HEK293 (cell line): ENCODE measurements around the gene NTNG1.

Experiments
- CTCF ChIA-PET: fragments of 350-600 bp; formaldehyde crosslinking; extraction: SDS; loops from one replicate; lab custom pipeline; 2021; ENCODE audit warnings: antibody characterized with exemption; lab: Yijun Ruan, JAX
- POLR2A ChIA-PET: fragments of 300-600 bp; formaldehyde crosslinking; extraction: SDS; loops from one replicate; lab custom pipeline; 2020; ENCODE audit warnings: antibody characterized with exemption, inconsistent platforms; lab: Yijun Ruan, JAX
- H3K27ac ChIP-seq: fragments of 200-500 bp; sonication (Bioruptor generic); 2 replicates; pipeline ENCODE4 v1.5.1; 2014; ENCODE audit warnings: low read depth, low read length, control low read depth, inconsistent platforms; ENCODE audit errors: extremely low read depth
- H3K36me3 ChIP-seq, 2 experiments: fragments of 200-500 bp in 1 of 2; sonication (Bioruptor generic) in 1 of 2; 1 replicate in 1 of 2; 2 replicates in 1 of 2; pipeline ENCODE4 v1.5.1; 2014 to 2017; ENCODE audit warnings: inconsistent platforms in 2 of 2, low read length in 2 of 2; ENCODE audit not compliant: control insufficient read depth in 2 of 2, insufficient read depth in 1 of 2
- H3K4me1 ChIP-seq: fragments of 200-500 bp; sonication (Bioruptor generic); 2 replicates; pipeline ENCODE4 v1.5.1; 2014; ENCODE audit warnings: mild to moderate bottlenecking, low read length, inconsistent platforms; ENCODE audit not compliant: control insufficient read depth, insufficient read depth
- H3K4me3 ChIP-seq: 2 replicates; pipeline ENCODE4 v1.5.1; 2011; ENCODE audit warnings: low read depth, mild to moderate bottlenecking, control low read depth, low read length, moderate library complexity
- H3K9me3 ChIP-seq: fragments of 200-500 bp; sonication (Bioruptor generic); 2 replicates; pipeline ENCODE4 v1.5.1; 2014; ENCODE audit warnings: low read depth, low read length, inconsistent platforms; ENCODE audit not compliant: control insufficient read depth, insufficient read depth
- ZNF2 ChIP-seq: fragments of 450-650 bp; formaldehyde crosslinking; IDR thresholded peaks from 2 replicates; pipeline ENCODE4 v1.5.1; 2016; ENCODE audit warnings: missing biosample characterization, missing genetic modification characterization
- ZNF274 ChIP-seq, 2 experiments: fragments of 200-500 bp in 1 of 2; fragments of 450-650 bp in 1 of 2; sonication (Bioruptor generic) in 1 of 2; formaldehyde crosslinking in 1 of 2; IDR thresholded peaks; 2 replicates each; pipeline versions ENCODE4 v1.5.1 to v1.6.1; 2014 to 2016; ENCODE audit warnings: borderline replicate concordance in 1 of 2, inconsistent platforms in 1 of 2, low read length in 1 of 2, missing biosample characterization in 1 of 2, missing genetic modification characterization in 1 of 2
- ZNF292 ChIP-seq: fragments of 450-650 bp; formaldehyde crosslinking; IDR thresholded peaks from 2 replicates; pipeline ENCODE4 v1.5.1; 2016; ENCODE audit warnings: low read depth, missing biosample characterization, missing genetic modification characterization, borderline replicate concordance
- ZNF404 ChIP-seq: fragments of 450-650 bp; formaldehyde crosslinking; IDR thresholded peaks from 2 replicates; pipeline ENCODE4 v1.5.1; 2017; ENCODE audit warnings: missing biosample characterization, missing genetic modification characterization
- ZNF596 ChIP-seq: fragments of 450-650 bp; IDR thresholded peaks from 2 replicates; pipeline ENCODE4 v1.5.0; 2018; ENCODE audit warnings: missing biosample characterization, mild to moderate bottlenecking, missing genetic modification characterization, moderate library complexity
- TF ChIP-seq, protein P1 (sequence below): fragments of 450-650 bp; formaldehyde crosslinking; optimal IDR thresholded peaks from 2 replicates; pipeline ENCODE3; 2016; ENCODE audit warnings: missing biosample characterization, mild to moderate bottlenecking, missing genetic modification characterization
- TF ChIP-seq, protein P2 (sequence below): fragments of 450-650 bp; formaldehyde crosslinking; IDR thresholded peaks from 2 replicates; pipeline ENCODE4 v1.5.1; 2016; ENCODE audit warnings: missing biosample characterization, missing genetic modification characterization, borderline replicate concordance
- TF ChIP-seq, protein P3 (sequence below): fragments of 450-650 bp; formaldehyde crosslinking; IDR thresholded peaks from 2 replicates; pipeline ENCODE4 v1.5.1; 2017; ENCODE audit warnings: missing biosample characterization, missing genetic modification characterization
- TF ChIP-seq, protein P4 (sequence below): fragments of 450-650 bp; formaldehyde crosslinking; IDR thresholded peaks from 2 replicates; pipeline ENCODE4 v1.5.1; 2016; ENCODE audit warnings: missing biosample characterization, missing genetic modification characterization
- TF ChIP-seq, protein P5 (sequence below): fragments of 450-650 bp; formaldehyde crosslinking; IDR thresholded peaks from 2 replicates; pipeline ENCODE4 v1.5.1; 2017; ENCODE audit warnings: missing biosample characterization, missing genetic modification characterization
- TF ChIP-seq, protein P6 (sequence below): fragments of 450-650 bp; formaldehyde crosslinking; IDR thresholded peaks from 2 replicates; pipeline ENCODE4 v1.5.1; 2016; ENCODE audit warnings: missing biosample characterization, missing genetic modification characterization, low read depth

Gene NTNG1

DNA sequence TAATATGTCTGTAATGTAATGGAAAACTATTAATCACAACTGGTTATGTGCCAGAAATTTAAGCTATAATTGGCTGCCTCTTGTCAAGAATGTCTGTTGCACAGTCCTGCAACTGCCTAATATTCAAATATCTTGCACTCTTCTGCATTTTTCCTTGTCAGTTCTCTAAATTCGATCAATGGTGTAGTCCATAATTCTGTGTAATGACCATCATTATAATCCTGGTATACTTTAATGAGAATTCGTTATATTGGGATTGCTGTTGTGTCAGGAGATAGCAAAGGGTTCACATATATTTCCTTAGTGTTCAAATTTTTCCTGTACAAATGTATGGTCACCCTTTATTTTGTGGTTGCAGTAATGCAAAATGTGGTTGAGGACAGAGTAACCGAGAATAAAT, 4.8 kb downstream of the NTNG1 start:
- peaks cover 1% of the 10 kb centered on the region; the same call in 1 of the 2 replicates for H3K4me1 ChIP-seq
- no peak overlapping the region for H3K4me3 ChIP-seq
- ChIA-PET CTCF (interaction anchor here (2.1 kb wide), 1 partner anchor 10 kb away, joined by 9 read pairs; no protein-coding TSS in a partner anchor), POLR2A (no interaction called here)
- no peaks in the 10 kb centered on the region for H3K9me3 ChIP-seq
- TF ChIP-seq ZNF404 (no peak), ZNF2 (no peak), ZNF596 (tag by site-specific recombination) (no peak)
- TF ChIP-seq, protein P1, sequence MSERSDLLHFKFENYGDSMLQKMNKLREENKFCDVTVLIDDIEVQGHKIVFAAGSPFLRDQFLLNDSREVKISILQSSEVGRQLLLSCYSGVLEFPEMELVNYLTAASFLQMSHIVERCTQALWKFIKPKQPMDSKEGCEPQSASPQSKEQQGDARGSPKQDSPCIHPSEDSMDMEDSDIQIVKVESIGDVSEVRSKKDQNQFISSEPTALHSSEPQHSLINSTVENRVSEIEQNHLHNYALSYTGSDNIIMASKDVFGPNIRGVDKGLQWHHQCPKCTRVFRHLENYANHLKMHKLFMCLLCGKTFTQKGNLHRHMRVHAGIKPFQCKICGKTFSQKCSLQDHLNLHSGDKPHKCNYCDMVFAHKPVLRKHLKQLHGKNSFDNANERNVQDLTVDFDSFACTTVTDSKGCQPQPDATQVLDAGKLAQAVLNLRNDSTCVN (tag by site-specific recombination), result no peak
- H3K36me3 ChIP-seq, result no peaks in the 10 kb centered on the region
- H3K27ac ChIP-seq, result no peak overlapping the region

DNA sequence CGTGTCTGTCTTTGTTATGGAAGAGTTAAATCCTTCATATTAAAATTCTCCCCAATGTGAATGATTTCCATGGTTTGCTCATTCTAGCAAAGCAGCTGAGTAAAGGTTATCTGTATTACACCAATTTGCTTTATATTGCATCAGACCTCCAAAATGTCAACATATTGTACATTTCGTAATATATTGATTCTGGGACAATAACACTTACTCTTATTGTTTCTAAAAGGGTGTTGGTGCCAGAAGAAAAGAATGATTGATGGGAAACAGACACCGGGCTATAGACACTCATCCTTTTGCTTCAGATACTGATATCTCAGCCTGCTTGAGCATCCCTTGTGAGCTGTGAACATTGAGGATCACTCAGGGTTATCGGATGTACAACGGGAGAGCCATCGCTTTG, 7.0 kb downstream of the NTNG1 start:
- Histone ChIP-seq H3K36me3 (no peaks in the 10 kb centered on the region), H3K27ac (no peak overlapping the region), H3K4me1 (no peaks in the 10 kb centered on the region)
- CTCF ChIA-PET, result interaction anchor here (0.6 kb wide), 2 partner anchors 283 to 633 kb away, joined by 4 to 5 read pairs; no protein-coding TSS in a partner anchor
- TF ChIP-seq, protein P2, sequence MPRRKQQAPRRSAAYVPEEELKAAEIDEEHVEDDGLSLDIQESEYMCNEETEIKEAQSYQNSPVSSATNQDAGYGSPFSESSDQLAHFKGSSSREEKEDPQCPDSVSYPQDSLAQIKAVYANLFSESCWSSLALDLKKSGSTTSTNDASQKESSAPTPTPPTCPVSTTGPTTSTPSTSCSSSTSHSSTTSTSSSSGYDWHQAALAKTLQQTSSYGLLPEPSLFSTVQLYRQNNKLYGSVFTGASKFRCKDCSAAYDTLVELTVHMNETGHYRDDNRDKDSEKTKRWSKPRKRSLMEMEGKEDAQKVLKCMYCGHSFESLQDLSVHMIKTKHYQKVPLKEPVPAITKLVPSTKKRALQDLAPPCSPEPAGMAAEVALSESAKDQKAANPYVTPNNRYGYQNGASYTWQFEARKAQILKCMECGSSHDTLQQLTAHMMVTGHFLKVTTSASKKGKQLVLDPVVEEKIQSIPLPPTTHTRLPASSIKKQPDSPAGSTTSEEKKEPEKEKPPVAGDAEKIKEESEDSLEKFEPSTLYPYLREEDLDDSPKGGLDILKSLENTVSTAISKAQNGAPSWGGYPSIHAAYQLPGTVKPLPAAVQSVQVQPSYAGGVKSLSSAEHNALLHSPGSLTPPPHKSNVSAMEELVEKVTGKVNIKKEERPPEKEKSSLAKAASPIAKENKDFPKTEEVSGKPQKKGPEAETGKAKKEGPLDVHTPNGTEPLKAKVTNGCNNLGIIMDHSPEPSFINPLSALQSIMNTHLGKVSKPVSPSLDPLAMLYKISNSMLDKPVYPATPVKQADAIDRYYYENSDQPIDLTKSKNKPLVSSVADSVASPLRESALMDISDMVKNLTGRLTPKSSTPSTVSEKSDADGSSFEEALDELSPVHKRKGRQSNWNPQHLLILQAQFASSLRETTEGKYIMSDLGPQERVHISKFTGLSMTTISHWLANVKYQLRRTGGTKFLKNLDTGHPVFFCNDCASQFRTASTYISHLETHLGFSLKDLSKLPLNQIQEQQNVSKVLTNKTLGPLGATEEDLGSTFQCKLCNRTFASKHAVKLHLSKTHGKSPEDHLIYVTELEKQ (tag by site-specific recombination), result no peak
- TF ChIP-seq ZNF274 (IDR thresholded peaks at IDR 0.05; ENCODE audit: low read length), result no peak
- TF ChIP-seq ZNF274 (tag by site-specific recombination; IDR thresholded peaks at IDR 0.05; ENCODE audit: borderline replicate concordance), result no peak
- TF ChIP-seq ZNF292 (tag by site-specific recombination), result no peak
- TF ChIP-seq, protein P3, sequence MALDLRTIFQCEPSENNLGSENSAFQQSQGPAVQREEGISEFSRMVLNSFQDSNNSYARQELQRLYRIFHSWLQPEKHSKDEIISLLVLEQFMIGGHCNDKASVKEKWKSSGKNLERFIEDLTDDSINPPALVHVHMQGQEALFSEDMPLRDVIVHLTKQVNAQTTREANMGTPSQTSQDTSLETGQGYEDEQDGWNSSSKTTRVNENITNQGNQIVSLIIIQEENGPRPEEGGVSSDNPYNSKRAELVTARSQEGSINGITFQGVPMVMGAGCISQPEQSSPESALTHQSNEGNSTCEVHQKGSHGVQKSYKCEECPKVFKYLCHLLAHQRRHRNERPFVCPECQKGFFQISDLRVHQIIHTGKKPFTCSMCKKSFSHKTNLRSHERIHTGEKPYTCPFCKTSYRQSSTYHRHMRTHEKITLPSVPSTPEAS (tag by site-specific recombination), result no peak
- no peak for TF ChIP-seq ZNF2
- TF ChIP-seq, protein P4, sequence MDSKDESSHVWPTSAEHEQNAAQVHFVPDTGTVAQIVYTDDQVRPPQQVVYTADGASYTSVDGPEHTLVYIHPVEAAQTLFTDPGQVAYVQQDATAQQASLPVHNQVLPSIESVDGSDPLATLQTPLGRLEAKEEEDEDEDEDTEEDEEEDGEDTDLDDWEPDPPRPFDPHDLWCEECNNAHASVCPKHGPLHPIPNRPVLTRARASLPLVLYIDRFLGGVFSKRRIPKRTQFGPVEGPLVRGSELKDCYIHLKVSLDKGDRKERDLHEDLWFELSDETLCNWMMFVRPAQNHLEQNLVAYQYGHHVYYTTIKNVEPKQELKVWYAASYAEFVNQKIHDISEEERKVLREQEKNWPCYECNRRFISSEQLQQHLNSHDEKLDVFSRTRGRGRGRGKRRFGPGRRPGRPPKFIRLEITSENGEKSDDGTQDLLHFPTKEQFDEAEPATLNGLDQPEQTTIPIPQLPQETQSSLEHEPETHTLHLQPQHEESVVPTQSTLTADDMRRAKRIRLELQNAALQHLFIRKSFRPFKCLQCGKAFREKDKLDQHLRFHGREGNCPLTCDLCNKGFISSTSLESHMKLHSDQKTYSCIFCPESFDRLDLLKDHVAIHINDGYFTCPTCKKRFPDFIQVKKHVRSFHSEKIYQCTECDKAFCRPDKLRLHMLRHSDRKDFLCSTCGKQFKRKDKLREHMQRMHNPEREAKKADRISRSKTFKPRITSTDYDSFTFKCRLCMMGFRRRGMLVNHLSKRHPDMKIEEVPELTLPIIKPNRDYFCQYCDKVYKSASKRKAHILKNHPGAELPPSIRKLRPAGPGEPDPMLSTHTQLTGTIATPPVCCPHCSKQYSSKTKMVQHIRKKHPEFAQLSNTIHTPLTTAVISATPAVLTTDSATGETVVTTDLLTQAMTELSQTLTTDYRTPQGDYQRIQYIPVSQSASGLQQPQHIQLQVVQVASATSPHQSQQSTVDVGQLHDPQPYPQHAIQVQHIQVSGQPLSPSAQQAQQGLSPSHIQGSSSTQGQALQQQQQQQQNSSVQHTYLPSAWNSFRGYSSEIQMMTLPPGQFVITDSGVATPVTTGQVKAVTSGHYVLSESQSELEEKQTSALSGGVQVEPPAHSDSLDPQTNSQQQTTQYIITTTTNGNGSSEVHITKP (tag by site-specific recombination), result no peak
- TF ChIP-seq, protein P5, sequence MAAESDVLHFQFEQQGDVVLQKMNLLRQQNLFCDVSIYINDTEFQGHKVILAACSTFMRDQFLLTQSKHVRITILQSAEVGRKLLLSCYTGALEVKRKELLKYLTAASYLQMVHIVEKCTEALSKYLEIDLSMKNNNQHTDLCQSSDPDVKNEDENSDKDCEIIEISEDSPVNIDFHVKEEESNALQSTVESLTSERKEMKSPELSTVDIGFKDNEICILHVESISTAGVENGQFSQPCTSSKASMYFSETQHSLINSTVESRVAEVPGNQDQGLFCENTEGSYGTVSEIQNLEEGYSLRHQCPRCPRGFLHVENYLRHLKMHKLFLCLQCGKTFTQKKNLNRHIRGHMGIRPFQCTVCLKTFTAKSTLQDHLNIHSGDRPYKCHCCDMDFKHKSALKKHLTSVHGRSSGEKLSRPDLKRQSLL (tag by site-specific recombination), result no peak
- TF ChIP-seq, protein P6, sequence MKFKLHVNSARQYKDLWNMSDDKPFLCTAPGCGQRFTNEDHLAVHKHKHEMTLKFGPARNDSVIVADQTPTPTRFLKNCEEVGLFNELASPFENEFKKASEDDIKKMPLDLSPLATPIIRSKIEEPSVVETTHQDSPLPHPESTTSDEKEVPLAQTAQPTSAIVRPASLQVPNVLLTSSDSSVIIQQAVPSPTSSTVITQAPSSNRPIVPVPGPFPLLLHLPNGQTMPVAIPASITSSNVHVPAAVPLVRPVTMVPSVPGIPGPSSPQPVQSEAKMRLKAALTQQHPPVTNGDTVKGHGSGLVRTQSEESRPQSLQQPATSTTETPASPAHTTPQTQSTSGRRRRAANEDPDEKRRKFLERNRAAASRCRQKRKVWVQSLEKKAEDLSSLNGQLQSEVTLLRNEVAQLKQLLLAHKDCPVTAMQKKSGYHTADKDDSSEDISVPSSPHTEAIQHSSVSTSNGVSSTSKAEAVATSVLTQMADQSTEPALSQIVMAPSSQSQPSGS (tag by site-specific recombination), result no peak
- TF ChIP-seq, all 188 proteins: peak for 0
- Histone ChIP-seq H3K4me3 (no peak overlapping the region), H3K9me3 (no peaks in the 10 kb centered on the region)
- POLR2A ChIA-PET, result no interaction called here
